T47D (cell line): Measurements from ENCODE around the gene RGPD8.

ENCODE experiments used
- DNase-seq, 2 experiments: peaks; one replicate each; pipeline versions ENCODE4 v3.0.0 to v3.0.0-alpha.2; 2011 to 2012; ENCODE audit warnings: low read depth in 1 of 2, low spot score in 1 of 2
- JUND ChIP-seq: IDR thresholded peaks from 2 replicates; pipeline ENCODE4 v1.6.1; 2012; ENCODE audit warnings: low read depth
- in situ Hi-C: cut with HindIII; loops from 2 replicates; pipeline ENCODE4 v1.10.0; 2016; ENCODE audit warnings: low sequenced_read_pairs, low pct_unique_long_range_greater_than_20kb

RGPD8 gene

GRCh38 chr2:112322919-112323318 is 110.5 kb downstream of the RGPD8 start:
- TF ChIP-seq JUND = no peak
- no peak for DNase-seq
- in situ Hi-C loops = no loop called here

DNA sequence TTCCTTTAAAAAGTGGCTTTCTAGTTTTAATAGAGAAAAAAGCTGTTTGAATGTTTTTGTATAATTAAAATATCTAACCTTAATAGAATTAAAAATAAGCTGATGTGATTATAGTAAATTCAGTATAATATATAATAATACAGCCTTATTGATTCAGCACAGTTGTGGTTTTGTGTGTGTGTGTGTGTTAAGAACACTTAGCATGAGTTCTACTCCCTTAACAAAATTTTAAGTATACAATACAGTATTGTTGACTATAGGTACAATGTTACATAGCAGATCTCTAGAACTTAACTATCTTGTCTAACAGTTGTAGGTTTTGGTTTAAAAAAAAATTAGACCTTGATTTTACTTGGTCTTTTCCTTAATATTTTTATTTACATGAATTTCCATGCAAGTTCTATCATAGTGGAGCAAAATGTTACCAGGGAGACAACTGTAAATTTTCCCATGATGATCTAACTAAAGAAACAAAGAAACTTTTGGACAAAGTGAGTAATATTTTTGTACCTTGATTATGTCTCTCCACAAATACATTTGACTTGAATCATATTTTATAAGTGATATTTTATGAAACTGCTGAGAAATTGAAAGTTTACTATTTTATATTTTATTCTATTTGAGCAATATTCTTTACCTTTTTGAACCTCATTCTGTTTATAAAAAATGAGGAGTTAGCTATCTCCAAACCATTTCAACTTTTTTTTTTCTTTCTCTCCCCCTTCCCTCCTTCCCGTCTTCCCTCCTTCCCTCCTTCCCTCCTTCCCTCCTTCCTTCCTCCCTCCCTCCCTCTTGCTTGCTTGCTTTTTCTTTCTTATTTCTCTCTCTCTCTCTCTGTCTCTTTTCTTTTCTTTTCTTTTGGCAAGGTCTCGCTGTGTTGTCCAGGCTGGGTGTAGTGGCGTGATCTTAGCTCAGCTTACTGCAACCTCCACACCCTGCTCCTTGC is 111.8 kb downstream of the RGPD8 start:
- in situ Hi-C loops = no loop called here
- TF ChIP-seq JUND = no peak
- DNase-seq = no peak
